OCI-M2 (cell line): ENCODE results near the gene NPY4R2.
"Not testable (repeated sequence)": the region's sequence is repeated elsewhere in the genome, so short reads cannot be mapped to it uniquely, and the experiment has no call there.

Experiments
- DNase-seq: peaks from one replicate; lab custom pipeline; 2025; ENCODE audit not compliant: unreplicated experiment; lab: John Stamatoyannopoulos, UW

The NPY4R2 gene, protein sequence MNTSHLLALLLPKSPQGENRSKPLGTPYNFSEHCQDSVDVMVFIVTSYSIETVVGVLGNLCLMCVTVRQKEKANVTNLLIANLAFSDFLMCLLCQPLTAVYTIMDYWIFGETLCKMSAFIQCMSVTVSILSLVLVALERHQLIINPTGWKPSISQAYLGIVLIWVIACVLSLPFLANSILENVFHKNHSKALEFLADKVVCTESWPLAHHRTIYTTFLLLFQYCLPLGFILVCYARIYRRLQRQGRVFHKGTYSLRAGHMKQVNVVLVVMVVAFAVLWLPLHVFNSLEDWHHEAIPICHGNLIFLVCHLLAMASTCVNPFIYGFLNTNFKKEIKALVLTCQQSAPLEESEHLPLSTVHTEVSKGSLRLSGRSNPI

DNA sequence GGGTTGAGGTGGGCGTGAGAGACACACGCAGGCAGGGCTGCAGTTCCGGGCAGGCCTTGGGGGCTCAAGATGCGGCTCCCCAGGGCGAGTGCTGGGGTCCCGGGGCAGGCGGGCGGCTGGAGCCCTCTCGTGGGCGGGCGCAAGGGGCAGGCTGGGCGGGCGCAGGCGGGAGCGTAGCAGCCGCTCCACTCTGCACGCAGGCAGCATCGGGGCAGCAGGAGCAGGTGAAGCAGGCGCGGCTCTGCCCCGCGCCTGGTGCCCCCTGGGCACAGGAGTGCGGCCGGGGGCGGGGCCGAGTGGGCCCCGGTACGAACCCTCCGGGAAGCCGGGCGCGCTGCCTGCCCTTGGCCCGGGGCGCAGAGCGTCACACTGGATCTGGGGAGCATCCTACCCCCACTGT is at the start of gene NPY4R2:
TSS of gene NPY4R2 (plus strand) at position 188 of the 400 bp plus-strand sequence. CDS start 3,326 bp downstream, outside the sequence.
- DNase-seq, result not testable (repeated sequence)

DNA sequence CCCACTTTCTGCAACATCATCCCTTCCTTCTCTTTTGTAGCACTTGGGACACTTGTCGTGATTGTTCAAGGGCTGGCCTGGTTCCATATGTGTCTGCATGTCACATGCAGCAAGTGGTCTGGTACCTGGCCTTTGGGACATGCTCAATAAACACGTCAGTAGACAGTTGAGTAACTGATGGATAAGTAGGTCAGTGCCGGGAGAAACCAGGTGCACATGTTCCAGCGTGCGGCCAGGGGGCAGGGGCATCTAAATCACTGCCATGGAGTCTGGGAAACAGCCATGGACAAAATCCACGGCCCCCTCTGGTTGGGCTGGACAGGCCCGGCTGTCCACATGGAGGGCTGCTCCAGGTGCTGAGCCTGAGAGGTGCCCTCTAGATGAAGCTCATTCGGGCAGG is 47.6 kb upstream of the NPY4R2 start:
- DNase-seq, result not testable (repeated sequence)

DNA sequence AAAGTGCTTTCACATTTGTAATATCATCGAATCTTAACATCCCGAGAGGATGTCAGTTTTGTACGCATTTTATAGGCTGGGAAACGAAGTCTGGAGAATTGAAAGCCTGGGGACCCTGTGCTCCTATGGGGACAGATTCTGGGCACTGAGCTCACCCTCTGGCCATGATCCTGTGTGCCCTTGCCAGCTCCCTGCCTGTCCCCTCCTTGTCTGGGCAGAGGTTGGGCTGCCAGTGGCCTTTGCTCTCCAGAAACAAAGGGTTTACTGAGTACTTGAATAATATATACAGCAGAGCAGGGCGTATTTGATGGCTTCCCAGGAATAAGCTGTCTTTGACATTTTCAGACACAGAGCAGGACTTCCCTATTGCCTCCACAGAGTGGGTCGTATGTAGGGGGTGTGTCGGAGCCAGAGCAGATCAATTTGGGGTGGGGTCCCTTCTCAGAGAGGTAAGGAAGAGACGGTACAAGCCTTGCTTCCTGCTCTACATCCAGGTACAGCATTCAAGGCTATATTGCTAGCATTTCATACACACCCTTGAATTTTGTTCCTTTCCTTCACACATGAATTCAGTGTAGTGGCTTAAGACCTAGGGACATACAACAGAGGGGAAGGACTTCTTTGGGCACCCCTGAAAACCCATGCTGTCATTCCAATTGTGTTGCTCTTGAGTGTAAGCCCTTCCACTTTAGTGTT is 46.8 kb upstream of the NPY4R2 start:
- not testable (repeated sequence) for DNase-seq

DNA sequence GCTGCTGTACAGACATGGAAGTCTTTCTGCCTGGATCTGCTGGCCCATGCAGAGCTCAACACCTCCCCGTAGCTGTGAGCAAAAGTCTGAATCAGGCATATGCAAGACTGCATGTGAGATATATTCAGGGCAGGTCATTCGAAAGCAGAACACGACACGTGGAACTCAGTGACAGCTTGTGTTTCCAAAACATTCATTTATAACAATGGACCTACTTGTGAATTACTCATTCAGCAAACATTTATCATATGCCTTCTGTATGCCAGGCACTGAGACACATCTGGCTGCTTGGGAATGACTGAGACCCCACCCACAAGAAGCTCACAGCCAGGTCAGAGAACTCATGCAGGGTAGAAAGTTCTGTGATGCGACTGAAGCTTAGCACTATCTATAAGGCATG is 46.2 kb upstream of the NPY4R2 start:
- not testable (repeated sequence) for DNase-seq

DNA sequence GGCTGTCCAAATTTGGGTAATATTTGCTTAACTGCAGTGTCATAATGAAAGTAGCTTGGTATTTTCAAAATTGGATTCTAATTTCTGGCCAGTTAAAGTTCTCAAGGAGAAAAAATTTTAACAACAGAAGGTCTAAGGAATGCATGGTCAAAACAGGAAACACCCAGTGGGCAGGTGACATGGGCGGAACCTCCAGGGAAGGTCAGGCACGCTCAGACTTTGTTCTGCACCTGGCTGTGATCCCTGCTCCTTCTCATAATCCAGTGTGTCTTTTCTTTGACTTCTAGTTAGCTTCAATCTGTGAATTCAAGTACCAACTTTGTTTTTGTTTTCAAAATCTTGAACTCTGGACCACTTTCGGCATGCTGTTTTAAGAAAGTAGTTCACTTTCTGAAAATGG is 34.2 kb upstream of the NPY4R2 start:
- DNase-seq, result not testable (repeated sequence)

DNA sequence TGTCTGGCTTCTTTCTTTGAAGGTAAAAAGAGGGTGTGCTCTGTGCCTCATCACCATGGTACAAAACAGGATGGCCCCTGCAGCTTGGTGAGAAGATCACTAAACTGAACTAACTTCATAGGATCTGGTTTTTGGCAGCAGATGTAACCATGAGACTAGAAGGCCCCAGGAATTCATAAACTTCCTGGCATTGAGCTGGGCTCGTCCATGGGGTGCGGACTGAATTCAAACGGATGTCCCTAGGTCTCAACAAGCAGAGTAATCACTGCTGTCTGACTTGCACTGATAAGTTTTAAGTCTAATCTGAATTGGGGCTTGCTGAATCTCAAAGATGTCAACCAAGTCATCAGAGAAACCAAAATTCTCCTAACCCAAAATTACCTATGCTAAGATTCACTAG is 33.5 kb upstream of the NPY4R2 start:
- DNase-seq, result not testable (repeated sequence)

DNA sequence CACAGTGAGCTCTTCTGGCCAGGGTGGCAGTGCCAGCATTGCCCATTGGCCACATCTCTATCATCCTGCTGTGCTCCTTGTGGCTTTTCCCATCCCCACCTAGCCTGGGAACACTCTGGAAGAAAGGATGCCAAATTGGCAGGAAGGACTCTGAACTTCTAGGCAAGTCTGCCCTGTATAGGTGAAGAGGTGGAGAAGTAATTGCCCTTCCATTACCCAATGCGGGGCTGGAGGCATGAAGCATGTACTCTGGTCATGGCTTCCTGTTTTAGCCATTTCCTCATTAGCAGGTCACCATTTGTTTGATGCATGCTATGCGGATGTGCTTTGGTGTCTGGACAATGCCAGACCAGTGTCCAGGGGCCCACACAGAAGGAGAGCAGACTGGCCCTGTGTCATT is 32.1 kb upstream of the NPY4R2 start:
- DNase-seq, result not testable (repeated sequence)

DNA sequence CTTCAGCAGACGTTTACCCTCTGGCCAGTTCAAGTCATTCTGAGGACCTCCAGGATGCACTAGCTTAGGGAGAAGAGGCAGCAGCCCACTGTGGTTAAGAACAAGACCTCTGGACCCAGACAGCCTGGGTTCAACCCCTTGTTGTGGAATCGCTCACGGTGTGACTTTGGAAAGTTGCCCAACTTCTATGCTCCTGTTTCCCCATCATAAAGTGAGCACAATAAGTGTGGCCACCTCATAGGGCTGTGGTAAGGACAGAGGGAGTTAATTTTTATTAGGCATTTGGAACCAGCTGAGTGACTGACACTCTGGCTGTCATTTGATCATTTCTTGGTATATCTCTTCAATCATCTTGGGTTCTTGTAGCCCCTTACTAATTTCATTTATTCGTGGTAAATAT is 31.6 kb upstream of the NPY4R2 start:
- not testable (repeated sequence) for DNase-seq

DNA sequence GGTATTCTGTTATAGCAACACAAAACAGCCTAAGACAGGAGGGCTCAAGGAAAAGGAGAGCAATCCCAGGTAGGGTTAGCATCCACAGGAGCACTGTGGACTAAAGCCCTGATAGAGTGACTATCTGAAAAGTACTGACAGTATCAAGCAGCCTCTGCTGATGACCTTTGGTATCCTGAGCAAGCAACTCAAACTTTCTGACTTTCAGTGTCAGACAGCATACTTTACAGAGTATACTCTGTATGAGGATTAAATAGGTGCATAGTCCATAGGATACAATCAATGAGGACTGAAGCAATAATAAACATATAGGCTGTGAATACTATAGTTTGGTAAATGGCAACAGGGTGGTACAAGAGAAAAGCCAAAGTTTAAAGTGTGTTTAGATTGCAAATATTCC is 27.7 kb upstream of the NPY4R2 start:
- DNase-seq, result not testable (repeated sequence)

DNA sequence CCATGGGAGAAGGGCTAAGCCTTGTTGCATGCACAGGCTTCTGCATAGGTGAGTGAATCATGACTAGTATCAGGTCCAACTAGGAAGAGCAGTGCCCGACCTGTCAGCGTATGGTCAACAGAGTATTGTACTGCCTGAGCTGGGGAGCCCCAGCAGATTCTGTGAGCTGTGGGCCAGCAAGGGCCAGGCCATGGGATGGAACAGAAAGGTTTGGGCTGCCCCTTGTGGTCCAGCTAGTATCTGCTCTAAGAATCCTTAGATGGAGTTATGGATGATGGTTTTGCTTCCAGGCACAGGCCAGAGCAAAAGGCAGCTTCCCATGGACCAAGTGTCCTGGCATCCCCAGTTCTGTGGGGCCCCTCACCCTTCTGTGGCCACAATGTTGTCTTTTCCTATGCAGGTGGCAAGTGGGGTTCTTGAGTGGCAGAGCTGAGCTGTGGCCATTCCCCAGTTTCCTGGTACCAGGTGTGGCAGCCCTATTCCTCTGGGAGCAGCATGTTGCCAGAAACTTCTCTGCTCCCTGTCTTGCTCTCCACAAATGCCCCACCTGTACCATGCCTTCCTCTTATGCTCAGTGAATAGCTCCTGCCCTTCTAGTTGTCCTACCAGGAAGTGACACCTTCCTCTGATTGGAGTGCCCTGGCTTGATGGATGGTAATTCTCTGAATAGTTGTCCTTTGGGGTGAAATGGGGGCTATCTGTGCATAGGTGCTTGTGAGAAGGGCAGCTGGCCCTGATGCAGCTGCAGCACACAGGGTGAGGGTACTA is 25.8 kb upstream of the NPY4R2 start:
- DNase-seq, result not testable (repeated sequence)

DNA sequence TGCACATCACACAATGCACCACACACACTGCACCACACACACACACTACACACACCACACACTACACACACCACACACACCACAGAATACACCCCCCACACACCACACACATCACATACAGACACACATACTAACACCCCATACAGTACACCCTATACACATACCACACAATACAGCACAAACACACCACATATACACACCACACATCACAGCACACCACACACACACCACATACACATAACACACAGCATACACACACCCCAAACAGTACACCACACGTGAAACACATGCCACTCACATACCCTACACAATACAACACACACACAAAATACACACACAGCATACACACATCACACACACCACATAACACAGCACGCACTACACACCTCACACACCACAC is 23.9 kb upstream of the NPY4R2 start:
- DNase-seq, result not testable (repeated sequence)

DNA sequence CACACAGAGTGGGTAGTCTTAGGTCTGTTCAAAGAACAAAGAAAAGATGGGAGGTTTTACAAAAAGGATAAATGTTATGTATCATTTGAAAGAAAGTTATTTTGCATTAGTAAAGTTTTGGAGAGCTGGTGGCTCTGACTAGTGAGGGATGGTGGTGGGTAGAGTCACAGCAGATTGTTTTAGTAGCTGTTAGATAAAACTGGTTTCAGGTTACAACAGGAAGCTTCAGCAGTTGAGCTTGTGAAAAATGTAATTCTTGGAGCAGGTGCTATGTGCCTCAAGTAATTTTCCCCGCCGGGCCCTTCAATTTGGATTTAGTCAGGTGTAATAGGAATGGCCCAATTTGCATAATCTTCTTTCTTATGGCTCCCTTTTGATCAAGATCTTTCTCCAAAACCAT is 20.6 kb upstream of the NPY4R2 start:
- DNase-seq, result not testable (repeated sequence)

DNA sequence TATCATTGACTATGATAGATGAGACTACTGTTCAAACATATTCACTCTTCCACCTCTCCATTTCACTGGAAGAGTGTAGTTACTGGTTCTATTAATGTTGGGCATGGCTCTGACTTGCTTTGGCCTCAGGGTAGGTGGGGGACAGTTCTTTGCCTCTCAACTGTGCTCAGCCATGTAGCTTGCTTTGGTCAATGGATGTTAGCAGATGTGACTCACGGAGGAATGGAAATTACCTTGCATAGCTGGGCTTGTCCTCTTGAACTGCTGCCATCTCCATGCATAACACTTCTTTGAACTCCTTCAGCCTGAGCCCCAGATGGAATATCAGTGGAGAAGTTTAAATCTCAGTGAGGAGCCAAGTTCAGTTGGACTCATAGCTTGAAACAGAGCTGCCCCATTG is 9.1 kb upstream of the NPY4R2 start:
- not testable (repeated sequence) for DNase-seq

DNA sequence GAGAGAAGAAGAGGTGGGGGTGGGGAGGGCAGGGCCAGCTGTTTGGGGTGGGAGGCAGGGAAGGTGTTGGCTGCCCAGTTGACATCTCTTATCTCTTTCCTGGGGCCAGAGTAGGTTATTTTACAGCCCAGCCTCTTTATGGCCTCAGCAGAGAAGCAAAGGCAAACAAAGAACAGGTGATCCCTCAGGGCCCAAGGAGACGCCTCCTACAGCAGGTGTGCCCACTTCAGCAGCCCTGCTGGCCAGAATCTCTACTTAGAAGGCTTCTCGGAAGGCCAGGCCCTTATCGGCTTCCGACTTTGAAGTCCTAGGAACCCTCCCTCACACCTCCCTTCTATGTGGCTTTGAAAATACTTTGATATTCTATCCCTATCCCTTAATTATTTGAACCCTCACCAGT is 8.0 kb upstream of the NPY4R2 start:
- DNase-seq, result not testable (repeated sequence)

DNA sequence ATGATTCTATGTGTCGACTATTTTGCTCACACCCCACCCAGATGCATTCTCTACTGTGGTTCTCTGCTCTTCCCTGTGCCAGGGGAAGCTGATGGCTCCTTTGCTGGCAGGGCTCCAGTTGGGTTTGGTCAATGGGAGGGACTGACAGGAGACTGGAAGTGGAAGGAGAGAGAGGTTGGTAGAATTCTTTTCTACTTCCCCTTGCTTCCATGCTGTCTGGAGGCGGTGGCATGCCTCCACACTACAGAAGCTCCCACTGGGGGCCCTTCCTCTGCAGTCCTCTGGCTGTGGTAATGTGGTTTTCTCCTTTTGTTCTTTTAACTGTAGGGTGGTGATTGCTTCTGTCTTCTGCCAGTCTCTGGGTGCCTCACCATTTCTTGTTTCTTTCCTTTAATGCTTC is 4.4 kb upstream of the NPY4R2 start:
- DNase-seq, result not testable (repeated sequence)

DNA sequence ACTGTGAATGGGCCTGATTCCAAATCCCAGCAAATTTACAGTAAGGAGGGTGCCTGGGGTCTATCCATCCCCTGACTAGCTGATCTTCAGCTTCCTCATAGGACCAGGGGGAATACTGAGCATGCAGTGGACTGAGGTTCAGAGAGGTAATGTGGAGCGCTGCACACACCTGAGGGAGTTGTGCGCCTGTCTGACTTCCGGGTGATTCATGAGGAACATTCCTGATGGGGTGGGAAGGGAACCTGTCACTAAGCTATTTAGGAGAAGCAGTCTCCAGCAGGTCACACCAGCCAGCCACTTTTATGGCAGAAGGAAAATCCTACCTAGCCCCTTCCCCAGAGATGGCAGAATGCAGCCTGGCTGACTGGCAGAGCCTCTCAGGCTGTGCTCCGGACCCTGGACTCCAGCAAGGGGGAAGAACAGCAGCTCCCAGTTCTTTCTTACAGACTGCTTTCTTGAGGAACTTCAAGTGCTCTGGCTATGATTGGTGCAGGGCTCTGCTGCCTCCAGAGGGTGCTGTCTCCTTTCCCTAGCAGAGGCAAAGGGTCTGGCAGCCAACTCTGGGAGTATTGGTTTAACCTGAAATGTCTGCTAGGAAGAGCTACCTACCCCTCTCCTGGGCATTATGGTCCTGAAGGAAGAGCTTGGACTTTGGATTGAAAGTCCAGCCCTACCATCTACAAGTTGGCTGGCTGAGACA is 2.5 kb upstream of the NPY4R2 start:
- DNase-seq, result not testable (repeated sequence)

DNA sequence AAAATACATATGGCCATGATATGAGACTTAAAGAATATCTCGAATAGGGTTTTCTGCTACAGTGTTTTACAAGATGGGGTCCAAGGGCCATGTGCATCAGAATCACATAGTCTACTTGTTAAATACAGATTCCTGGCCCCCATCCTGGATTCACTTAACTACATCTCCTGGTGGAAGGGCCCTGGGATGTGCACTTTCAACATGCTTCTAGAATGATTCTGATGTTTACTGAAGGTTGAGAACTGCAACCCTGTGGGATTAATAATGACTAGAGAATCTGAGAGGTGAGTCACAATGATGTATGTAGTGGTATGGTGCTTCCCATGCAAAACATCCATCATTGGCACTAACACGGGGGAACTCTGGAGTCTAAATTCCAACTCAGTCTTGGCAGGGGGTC is 2.1 kb downstream of the NPY4R2 start:
- not testable (repeated sequence) for DNase-seq

DNA sequence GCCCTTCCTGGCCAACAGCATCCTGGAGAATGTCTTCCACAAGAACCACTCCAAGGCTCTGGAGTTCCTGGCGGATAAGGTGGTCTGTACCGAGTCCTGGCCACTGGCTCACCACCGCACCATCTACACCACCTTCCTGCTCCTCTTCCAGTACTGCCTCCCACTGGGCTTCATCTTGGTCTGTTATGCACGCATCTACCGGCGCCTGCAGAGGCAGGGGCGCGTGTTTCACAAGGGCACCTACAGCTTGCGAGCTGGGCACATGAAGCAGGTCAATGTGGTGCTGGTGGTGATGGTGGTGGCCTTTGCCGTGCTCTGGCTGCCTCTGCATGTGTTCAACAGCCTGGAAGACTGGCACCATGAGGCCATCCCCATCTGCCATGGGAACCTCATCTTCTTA is 4.0 kb downstream of the NPY4R2 start:
- not testable (repeated sequence) for DNase-seq

DNA sequence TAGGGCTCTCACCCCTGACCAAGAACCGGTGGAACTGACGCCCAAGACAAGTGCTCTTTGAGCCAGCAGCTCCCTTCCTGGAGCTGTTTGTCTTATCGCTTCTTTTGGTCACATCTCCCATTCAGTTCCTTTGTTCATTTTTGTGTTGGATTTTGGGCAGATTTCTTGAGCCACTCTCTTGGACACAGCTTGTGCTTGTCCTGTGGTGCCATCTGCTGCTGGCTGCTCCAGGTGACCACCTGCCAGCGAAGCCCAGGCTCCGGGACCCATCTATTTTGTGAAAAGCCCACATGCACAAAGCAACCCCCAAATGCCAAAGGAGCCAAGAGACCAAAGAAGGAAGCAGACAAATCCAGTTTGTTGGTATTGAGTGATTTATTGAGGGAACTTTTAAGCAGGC is 6.2 kb downstream of the NPY4R2 start:
- not testable (repeated sequence) for DNase-seq

DNA sequence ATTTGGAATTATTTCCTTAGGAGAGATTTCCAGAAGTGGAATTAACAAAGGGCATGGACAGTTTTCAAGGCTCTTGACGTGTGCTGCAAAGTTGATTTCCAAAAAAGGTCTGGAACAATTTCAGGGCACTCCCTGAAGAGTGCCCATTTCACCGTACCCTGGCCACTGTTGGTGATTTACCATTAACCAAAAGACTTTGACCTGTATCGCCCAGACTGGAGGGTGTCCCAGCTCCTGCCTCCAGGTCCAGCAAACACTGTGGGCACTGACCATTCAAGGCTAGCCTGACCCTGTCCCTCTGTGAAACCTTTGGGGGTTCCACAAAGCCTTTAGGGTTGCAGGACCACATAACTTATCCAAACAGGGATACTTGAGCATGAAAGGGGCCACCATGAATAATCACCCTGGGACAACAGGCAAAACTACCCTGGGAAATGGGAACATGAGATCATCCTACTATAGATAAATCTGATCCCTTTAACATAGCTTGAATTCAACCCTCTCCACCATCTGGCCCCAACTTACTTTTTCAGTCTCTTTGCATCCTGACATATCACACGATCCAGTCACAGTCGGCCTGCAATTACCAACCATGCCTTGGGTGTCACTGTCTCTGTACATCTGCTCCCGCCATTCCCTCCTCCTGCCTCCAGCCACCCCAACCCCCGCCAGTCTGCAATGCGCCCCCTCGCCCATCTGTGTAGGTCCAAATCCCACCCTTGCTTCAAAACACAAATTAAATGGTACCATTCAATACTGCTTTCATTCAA is 8.9 kb downstream of the NPY4R2 start:
- not testable (repeated sequence) for DNase-seq
